ENCODE data around the gene TAF9.
"Not testable (repeated sequence)": the region's sequence is repeated elsewhere in the genome, so short reads cannot be mapped to it uniquely, and the experiment has no call there.

The TAF9 gene

DNA sequence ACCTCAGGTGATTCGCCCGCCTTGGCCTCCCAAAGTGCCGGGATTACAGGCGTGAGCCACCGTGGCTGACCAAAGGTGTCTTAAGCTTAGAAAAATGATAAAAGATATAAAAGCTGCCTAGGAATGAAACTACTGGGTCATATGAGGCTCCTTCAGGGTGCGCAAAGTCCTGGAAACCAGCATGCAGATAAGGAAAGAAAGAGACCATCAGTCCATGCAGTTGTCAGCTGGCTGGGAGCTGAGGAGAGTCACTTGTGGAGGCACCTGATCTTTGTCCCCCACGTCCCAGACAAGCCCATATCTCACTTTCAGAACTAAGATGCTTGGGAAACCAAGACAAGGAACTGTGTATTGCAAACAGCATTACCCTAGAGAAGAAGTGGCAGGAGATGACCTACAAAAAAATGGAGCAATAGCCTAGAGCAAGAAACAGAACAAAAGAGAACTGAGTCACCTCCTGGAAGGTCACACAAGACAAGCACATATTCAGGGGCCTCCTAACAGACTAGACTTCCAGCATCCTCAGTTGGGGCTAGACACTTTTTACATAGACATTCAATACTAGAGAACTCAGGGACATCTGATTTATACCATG lies 33.9 kb downstream of the TAF9 start:
- peak; percentile 21 for DNase-seq (ENCODE audit: low read depth)
- TF ChIP-seq CTCF (IDR thresholded peaks at IDR 0.05; ENCODE audit: insufficient read depth, low read depth, low read length, missing control alignments), result no peak
- H3K4me3 ChIP-seq (ENCODE audit: low read length), result no peak overlapping the region

DNA sequence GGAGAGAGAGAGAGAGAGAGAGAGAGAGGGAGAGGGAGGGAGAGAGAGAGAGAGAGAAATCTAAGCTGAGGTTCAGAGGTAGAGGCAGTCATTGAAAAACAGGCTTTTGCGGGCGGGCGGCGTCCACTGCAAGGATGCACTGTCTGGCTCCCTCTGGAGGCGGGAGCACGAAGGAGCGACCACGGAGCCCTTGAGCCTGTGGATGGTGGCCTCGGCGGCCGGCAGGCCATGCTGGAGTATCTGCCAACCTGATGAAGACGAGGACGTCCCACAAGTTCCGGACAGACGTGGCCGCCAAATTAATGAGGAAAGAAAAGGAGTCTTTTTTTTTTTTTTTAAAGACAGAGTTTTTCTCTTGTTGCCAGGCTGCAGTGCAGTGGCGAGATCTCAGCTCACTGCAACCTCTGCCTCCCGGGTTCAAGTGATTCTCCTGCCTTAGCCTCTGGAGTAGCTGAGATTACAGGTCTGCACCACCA lies 34.5 kb downstream of the TAF9 start:
- H3K4me3 ChIP-seq (ENCODE audit: low read length), result no peak overlapping the region
- peak; percentile 82 for TF ChIP-seq CTCF (IDR thresholded peaks at IDR 0.05; ENCODE audit: insufficient read depth, low read depth, low read length, missing control alignments)
- DNase-seq (ENCODE audit: low read depth), result peak; percentile 82

- DNase-seq (ENCODE audit: low read depth); H3K4me3 ChIP-seq (ENCODE audit: low read length): not testable (repeated sequence)
These were observed 35.5 kb downstream of the TAF9 start for GRCh38 chr5:69333668-69334315.

- peak; percentile 15 for DNase-seq (ENCODE audit: low read depth)
- peak overlapping the region; percentile 88 for H3K4me3 ChIP-seq (ENCODE audit: low read length)
- TF ChIP-seq CTCF (IDR thresholded peaks at IDR 0.05; ENCODE audit: insufficient read depth, low read depth, low read length, missing control alignments), result no peak
These were observed 37.5 kb downstream of the TAF9 start for GRCh38 chr5:69331528-69332445.

DNA sequence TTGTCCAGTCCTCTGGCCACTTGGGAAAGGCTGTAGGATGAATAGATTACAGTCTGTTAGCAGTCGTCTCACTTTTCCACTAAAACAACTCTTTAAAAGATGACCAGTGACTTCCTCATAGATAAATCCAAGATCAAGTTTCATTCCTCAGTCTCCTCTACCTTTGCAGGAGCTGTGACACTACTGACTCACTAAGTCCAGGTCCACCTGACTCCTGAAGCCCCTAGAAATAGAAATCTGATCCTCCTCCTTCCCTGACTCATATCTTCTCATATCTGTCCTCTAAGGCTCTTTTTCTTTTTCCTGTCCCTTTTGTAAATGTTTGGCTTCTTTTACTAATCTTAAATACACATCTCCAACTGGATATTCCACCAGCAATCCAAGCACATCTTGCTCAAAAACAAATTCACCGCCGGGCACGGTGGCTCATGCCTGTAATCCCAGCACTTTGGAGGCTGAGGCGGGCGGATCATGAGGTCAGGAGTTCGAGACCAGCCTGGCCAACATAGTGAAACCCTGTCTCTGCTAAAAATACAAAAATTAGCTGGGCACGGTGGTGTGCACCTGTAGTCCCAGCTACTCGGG lies 39.3 kb downstream of the TAF9 start:
- peak; percentile 5 for DNase-seq (ENCODE audit: low read depth)
- no peak for TF ChIP-seq CTCF (IDR thresholded peaks at IDR 0.05; ENCODE audit: insufficient read depth, low read depth, low read length, missing control alignments)

GRCh38 chr5:69326365-69326764 lies 43.0 kb downstream of the TAF9 start:
- DNase-seq (ENCODE audit: low read depth), result no peak
- TF ChIP-seq CTCF (IDR thresholded peaks at IDR 0.05; ENCODE audit: insufficient read depth, low read depth, low read length, missing control alignments), result no peak
- no peak overlapping the region for H3K4me3 ChIP-seq (ENCODE audit: low read length)

More for the DNA sequence above, 39.3 kb downstream of the TAF9 start:
- H3K4me3 ChIP-seq (ENCODE audit: low read length), result no peak overlapping the region

DNA sequence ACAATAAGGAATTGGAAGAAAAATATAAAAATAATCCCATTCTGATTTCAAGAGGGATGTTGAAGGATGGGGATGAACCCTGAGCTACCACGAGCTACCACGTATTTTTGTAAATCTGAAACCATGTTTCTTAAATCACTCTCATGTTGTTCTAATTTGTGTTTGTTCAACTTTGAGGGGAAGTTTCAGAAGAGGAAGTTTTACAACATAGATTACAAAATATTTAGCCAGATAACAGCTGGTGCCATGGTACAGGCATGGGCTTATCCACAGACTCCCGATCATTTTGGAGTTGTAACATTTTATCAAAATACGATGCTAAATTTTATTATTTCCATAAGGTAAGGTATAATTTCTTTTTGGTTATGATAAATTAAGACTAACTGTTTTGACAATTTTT lies 51.9 kb downstream of the TAF9 start:
- DNase-seq (ENCODE audit: low read depth), result no peak
- no peak for TF ChIP-seq CTCF (IDR thresholded peaks at IDR 0.05; ENCODE audit: insufficient read depth, low read depth, low read length, missing control alignments)
- no peak overlapping the region for H3K4me3 ChIP-seq (ENCODE audit: low read length)

All from epithelial cell of esophagus (primary cell).